Vagina (tissue), 2 donors: ENCODE measurements around the gene NYAP2.

ENCODE experiments used
- POLR2AphosphoS5 ChIP-seq, 2 donors: sonication (generic); formaldehyde crosslinking; IDR thresholded peaks; one replicate each; pipeline ENCODE4 v1.9.0; 2017; ENCODE audit warnings: antibody characterized with exemption in 2 of 2, mild to moderate bottlenecking in 2 of 2, low read depth in 1 of 2; ENCODE audit not compliant: insufficient read depth in 1 of 2
- TF ChIP-seq, protein P1 (sequence below), 3 experiments: fragments of 450-650 bp in 2 of 3; fragments of 200-600 bp in 1 of 3; sonication (generic) in 1 of 3; IDR thresholded peaks; one replicate each; pipeline ENCODE4 v1.5.1; 2017 to 2019; ENCODE audit warnings: antibody characterized with exemption in 3 of 3, mild to moderate bottlenecking in 2 of 3, moderate library complexity in 2 of 3

DNA sequence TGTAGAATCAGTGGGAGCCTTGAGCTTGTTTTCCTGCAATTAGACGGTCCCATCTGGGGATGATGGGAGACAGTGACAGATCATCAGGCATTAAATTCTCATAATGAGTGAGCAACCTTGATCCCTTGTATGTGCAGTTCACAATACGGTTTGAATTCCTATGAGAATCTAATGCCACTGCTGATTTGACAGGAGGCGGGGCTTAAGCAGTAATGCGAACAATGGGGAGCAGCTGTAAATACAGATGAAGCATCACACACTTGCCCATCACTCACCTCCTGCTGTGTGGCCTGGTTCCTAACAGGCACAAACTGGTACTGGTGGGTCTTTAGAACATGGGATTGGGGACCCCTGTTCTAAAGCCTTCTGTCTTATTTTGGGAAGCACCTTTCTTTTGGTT is 17.9 kb upstream of the NYAP2 start:
- TF ChIP-seq POLR2AphosphoS5 (IDR thresholded peaks at IDR 0.05; ENCODE audit: insufficient read depth in 1 of 2, low read depth in 1 of 2): no peak
- TF ChIP-seq, protein P1, sequence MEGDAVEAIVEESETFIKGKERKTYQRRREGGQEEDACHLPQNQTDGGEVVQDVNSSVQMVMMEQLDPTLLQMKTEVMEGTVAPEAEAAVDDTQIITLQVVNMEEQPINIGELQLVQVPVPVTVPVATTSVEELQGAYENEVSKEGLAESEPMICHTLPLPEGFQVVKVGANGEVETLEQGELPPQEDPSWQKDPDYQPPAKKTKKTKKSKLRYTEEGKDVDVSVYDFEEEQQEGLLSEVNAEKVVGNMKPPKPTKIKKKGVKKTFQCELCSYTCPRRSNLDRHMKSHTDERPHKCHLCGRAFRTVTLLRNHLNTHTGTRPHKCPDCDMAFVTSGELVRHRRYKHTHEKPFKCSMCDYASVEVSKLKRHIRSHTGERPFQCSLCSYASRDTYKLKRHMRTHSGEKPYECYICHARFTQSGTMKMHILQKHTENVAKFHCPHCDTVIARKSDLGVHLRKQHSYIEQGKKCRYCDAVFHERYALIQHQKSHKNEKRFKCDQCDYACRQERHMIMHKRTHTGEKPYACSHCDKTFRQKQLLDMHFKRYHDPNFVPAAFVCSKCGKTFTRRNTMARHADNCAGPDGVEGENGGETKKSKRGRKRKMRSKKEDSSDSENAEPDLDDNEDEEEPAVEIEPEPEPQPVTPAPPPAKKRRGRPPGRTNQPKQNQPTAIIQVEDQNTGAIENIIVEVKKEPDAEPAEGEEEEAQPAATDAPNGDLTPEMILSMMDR (IDR thresholded peaks at IDR 0.05): no peak
